Smooth muscle cell of the umbilical artery (primary cell): ENCODE measurements around the gene NPIPB2. TPM values are rescaled to one million over a fixed set of nuclear protein-coding genes. Genes with fewer than 3 reads are reported as not detected.

Source experiments
- total RNA-seq: library from RNA; depleted of rRNA; stranded (reverse); fragments of >200 nt; gene quantifications from 2 replicates; pipeline ENCODE4 v1.2.3, GENCODE V29; 2014

The NPIPB2 gene
- 3.6 and 6.0 TPM in 2 replicates for total RNA-seq

GRCh38 chr16:11941945-11942344 lies at the start of gene NPIPB2:
TSS of gene NPIPB2 (minus strand) at chr16:11942045. CDS start at chr16:11942045, 0 bp downstream.

GRCh38 chr16:11964761-11965551 lies 23.1 kb upstream of the NPIPB2 start, which contains the start of gene TNFRSF17:
TSS of gene TNFRSF17 (plus strand) at chr16:11965210. CDS start at chr16:11965325, 115 bp downstream.

GRCh38 chr16:11915644-11916523 lies 26.0 kb downstream of the NPIPB2 start, which contains the start of gene GSPT1:
TSS of gene GSPT1 (minus strand) at chr16:11915956. CDS start at chr16:11915720, 236 bp downstream.

Other genes with a start within 250 kb of the NPIPB2 start
- 21.4 and 29.1 TPM in 2 replicates for gene TXNDC11, start 199.2 kb downstream of the NPIPB2 start, total RNA-seq
- 46.6 and 68.0 TPM in 2 replicates for gene ZC3H7A, start 144.8 kb downstream of the NPIPB2 start, total RNA-seq
- gene RSL1D1, start 90.5 kb downstream of the NPIPB2 start, total RNA-seq, result 66.8 and 156 TPM in 2 replicates
- gene GSPT1, start 26.1 kb downstream of the NPIPB2 start, total RNA-seq, result 71.6 and 154 TPM in 2 replicates
- not detected in 2 replicates for gene TNFRSF17, start 23.2 kb upstream of the NPIPB2 start, total RNA-seq
- gene SNX29, start 34.7 kb upstream of the NPIPB2 start, total RNA-seq, result 18.4 and 27.1 TPM in 2 replicates